Stimulated activated naive CD4-positive, alpha-beta T cell (primary cell): ENCODE measurements around the gene ITSN1.
"Not testable (repeated sequence)": the region's sequence is repeated elsewhere in the genome, so short reads cannot be mapped to it uniquely, and the experiment has no call there.

ENCODE experiments used
- DNase-seq, 6 experiments: peaks; one replicate each; lab custom pipeline; 2025; lab: John Stamatoyannopoulos, UW

Gene ITSN1

DNA sequence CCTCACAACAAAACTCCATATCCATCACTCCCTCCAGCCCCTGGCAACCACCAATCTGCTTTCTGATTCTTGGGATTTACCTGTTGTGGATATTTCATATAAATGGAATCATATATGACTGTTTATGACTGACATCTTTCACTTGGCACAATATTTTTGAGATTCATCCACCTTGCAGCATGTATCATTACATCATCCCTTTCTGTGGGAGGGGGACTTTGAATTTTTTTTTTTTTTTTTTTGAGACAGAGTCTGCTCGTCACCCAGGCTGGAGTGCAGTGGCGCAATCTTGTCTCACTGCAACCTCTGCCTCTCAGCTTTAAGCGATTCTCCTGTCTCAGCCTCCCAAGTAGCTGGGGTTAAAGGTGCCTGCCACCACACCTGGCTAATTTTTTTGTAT lies 128.2 kb downstream of the ITSN1 start:
- DNase-seq = no peak

DNA sequence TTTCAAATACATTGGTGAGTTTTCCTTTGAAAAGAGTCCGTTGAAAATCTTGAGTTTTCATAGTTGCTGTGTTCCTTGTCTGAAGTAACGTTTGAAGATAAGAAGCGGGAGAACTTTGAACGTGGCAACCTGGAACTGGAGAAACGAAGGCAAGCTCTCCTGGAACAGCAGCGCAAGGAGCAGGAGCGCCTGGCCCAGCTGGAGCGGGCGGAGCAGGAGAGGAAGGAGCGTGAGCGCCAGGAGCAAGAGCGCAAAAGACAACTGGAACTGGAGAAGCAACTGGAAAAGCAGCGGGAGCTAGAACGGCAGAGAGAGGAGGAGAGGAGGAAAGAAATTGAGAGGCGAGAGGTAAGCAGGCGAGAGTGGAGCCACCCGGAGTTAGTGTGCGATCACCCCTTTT lies 129.7 kb downstream of the ITSN1 start:
- DNase-seq = no peak

DNA sequence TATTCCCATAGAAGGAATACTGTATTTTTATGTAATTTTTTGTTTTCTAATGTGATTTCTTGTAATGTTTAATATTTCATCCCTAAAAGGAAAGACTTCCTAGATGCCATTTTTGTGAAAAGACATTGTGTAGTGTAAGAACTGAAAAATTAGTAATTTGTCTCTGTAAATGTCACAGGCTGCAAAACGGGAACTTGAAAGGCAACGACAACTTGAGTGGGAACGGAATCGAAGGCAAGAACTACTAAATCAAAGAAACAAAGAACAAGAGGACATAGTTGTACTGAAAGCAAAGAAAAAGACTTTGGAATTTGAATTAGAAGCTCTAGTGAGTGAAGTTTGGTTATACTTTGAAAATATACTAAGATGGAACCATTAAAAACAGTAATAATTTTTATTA lies 132.2 kb downstream of the ITSN1 start:
- DNase-seq = no peak

DNA sequence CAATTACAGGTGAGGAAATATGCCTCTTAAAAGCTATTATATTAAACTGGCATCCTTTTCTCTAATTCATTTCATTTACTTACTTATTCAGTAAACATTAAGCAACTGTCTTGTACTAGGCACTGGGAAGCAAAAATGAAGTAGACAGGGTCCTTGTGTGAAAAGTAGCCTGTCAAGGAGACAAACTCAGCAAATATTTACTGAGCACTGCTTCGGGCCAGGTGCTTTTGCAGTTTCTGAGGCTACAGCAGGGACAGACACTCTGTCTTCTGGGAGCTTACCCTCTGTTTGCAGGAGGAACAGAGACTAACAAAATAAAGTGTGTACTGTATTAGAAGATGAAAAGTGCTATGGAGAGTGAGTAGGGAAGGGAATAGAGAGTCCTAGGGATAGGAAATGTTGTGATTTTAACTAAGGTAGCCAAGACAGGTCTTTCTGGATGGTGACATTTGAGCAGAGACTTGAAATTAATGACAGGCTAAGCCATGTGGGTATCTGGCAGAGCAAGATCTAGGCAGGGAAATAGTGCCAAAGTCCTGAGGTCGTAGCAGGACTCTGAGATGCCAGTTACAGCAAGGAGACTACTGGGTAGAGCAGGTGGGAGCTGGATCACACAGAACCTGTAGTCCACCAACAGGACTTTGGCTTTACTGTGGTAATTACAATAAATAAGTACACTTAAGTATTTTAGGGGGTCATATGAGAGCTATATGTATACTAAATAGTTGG lies 133.0 kb downstream of the ITSN1 start:
- DNase-seq = no peak

DNA sequence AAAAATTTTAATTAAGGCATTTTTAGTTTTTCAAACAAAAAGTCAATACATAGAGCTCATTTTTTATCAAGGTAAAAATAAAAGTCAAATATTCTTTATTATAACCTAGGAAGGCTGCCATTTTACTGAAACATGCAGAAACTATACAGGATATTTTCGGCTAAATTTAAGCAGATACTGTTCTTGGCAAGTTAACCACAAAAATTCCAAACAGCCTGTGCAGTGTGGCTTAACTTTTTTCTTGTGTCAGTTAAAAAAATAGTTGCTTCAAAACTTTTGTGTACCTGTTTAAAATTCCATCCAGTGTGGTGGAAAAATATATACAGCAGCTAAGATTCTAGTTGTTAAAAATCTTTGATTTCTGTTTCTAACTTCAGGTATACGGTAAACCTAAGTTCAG lies 138.3 kb downstream of the ITSN1 start:
- no peak for DNase-seq

DNA sequence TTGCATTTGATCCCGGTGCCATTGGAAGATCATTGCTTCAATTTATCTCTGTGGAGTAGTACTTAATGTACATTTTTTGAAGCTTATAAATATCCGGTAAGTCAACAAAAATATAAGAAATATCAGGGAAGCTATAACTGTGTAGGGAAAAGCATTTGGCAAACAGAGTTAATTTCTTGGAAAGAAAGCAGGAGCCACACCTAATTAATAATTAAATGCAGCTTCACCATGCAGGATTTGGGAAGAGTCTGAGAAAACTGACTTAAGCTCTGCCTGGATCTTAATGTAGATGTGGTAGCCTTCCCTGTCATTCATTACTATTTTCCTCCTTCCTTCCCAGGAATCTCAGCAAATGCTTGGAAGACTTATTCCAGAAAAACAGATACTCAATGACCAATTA lies 138.8 kb downstream of the ITSN1 start:
- no peak for DNase-seq

DNA sequence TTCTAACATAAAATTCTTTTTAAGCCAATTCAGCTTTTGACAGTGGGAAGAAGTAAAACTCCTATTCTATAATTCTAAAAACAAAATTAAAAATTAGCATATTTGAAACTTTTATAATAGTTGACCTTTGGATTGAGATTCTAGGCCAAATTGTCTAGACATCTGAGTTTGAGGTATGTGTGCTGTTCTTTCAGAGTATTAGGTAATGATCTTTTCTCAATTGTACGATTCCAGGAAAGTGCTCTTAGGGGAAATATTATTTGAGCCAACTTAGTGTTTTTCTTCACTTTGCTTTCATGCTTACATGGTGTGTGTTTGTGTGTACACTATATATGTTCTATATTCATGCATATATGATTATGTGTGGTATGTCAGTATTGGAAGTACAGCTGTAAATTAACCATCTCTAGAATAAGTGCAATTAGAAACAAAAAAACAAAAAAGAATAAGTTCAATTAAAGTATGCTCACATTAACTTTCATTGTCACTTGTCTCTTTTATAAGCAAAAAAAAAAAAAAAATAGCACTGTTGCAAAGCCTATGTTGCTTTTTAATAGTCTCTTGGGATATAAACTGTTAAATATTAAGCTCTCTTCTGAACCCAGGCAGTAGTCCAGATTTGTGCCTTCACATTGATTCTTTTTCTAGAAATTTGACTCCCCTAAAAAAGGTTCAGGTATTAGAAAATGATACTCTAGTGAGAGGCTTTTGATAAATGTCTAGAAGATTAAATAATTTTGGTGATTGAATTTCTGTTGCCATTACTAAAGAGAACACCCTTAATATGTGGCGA lies 141.1 kb downstream of the ITSN1 start:
- no peak for DNase-seq

DNA sequence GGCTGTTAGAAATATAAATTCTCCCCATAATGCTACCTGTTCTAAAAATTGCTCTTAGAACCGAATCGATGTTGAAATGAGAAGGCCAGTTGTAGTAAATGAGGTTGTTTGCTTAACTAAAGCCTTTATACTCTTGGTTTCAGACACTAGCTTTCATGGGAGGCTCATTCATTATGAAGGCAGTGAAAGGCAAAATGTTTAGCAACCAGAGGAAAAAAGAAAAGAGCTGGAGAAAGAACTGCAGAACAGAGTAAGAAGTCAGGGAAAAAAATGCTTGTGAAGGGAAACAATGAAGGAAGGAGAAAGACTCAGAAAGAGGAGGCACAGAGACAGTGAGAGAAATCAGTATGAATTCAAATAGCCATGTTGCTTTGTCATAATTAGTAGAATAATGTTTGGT lies 145.1 kb downstream of the ITSN1 start:
- DNase-seq = no peak

DNA sequence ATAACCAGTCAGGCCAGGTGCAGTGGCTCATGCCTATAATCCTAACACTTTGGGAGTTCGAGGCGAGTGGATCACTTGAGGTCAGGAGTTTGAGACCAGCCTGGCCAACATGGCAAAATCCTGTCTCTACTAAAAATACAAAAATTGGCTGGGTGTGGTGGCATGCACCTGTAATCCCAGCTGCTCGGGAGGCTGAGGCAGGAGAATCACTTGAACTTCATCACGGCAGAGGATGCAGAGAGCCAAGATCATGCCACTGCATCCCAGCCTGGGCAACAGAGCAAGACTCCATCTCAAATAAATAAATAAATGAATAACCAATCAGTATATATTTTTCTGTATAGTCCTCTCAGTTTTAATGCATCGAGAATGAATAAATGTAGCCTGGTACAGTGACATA lies 146.1 kb downstream of the ITSN1 start:
- not testable (repeated sequence) for DNase-seq

DNA sequence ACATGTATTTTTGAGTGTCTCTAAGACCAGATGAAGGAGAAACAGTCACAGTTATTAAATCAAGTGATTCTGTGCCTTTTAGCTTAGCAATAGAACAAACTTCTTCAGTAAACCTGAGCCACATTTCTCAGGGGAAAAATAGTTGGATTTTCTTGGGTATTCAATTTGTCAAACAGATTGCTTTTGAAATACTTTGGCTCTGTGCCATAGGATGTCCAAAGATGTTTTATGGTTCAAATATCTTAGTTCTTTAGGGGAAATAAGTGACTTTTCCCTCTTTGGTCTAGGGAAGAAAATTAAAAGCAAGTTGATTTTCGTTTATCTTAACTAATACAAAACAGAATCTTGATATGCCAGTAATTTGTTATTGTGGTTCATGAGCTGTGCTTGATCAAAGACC lies 147.4 kb downstream of the ITSN1 start:
- no peak for DNase-seq

DNA sequence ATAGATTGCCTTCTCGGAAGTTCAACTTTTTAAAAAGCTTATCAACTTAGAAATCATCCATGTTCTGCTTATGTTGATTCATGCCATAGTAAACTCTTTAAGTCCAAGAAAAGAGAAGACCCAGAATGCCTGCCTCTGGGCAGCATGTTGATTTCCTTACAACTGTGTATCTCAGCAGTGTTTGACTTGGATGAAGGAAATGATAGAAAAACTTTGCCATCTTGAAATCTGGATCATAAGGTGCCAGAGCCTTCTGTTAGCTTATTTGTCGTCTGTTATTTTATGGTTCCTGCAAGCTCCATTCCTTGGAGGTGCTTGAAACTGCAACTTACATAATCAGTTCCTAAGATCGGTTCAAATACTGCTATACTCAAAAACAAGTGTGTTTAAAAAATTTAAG lies 148.8 kb downstream of the ITSN1 start:
- no peak for DNase-seq

DNA sequence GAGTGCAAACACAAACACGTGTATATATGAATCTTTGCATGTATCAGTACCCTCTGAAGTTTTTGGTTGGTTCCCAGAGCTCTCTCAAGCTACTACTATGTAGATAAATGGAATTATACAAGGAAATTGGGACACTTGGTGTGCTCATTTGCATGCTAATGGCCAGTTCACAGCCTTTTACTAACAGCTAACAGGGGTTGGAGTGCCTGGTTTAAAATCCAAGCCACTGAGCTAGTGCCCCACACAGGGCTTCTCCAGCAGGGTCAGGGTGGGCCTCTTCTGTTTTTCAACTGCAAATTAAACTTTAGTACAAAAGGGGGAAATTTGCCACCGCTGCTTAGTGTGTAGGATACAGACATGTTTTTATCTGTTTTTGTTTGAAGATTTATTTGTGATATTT lies 152.3 kb downstream of the ITSN1 start:
- DNase-seq = no peak

DNA sequence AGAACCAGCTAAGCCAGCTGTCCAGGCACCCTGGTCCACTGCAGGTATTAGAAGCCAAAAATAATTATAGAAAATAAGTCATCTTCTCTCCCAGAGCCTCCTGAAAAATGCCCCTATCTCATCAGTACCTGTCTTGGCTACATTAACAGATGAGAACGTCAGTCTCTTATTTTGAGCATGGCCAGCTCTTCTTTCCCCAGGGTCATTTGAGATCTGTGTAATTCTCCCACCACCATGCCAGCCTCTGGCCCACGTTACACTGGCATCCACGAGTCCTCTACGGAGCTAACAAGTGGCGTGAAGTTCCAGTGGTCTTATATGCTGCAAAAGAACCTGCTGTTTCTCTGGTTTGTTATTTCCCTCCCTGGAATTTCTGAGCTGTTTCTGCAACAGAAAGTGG lies 155.3 kb downstream of the ITSN1 start:
- DNase-seq = no peak

DNA sequence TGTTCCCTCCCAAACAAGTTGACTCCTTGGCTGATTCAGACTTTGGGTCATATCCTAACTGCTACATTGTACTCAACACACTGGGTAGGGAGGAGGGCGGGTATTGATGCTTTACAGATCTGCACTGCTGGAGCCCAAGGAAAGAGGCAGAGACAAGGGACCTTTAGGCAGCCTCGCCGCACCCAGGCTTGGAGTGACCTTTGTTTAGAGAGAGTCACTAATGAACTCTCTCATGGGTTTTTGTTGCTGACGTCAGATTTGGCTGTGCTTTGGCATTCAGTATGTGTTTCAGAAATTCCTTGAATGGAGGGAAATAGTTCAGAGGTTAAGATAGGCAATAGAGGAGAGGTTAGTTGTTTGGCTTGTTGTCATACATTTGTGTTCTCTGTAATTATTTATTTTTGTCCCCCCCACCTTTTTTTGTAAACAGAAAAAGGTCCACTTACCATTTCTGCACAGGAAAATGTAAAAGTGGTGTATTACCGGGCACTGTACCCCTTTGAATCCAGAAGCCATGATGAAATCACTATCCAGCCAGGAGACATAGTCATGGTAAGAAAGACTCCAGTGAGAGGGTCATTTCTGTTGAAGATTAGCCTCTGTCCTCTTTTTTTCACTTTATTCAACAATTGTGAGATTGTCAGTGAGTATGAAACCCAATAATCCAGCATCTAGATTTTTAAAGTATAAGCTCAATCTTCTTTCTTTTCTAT lies 157.2 kb downstream of the ITSN1 start:
- no peak for DNase-seq

DNA sequence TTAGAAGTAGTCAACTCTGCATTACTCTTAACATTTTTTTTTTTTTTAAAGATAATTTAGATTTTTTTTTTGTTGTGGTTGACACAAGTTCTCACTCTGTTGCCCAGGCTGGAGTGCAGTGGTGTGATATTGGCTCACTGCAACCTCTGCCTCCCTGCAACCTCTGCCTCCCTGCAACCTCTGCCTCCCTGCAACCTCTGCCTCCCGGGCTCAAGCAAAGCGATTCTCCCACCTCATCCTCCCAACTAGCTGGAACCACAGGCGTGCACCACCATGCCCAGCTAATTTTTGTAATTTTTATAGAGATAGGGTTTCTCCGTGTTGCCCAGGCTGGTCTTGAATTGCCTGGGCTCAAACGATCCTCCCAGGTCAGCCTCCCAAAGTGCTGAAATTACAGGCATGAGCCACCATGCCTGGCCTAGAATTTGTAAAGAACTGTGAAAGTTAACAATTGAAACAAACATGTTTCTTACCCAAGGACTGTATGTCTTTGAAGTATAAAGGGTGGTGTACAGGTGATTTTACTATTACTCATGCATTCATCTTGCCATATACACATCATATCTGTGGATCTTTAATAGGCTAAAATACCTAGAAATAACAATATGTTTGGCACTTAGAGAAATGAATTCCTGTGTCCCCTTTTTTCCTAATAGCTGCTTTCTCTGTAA lies 158.6 kb downstream of the ITSN1 start:
- DNase-seq = no peak

DNA sequence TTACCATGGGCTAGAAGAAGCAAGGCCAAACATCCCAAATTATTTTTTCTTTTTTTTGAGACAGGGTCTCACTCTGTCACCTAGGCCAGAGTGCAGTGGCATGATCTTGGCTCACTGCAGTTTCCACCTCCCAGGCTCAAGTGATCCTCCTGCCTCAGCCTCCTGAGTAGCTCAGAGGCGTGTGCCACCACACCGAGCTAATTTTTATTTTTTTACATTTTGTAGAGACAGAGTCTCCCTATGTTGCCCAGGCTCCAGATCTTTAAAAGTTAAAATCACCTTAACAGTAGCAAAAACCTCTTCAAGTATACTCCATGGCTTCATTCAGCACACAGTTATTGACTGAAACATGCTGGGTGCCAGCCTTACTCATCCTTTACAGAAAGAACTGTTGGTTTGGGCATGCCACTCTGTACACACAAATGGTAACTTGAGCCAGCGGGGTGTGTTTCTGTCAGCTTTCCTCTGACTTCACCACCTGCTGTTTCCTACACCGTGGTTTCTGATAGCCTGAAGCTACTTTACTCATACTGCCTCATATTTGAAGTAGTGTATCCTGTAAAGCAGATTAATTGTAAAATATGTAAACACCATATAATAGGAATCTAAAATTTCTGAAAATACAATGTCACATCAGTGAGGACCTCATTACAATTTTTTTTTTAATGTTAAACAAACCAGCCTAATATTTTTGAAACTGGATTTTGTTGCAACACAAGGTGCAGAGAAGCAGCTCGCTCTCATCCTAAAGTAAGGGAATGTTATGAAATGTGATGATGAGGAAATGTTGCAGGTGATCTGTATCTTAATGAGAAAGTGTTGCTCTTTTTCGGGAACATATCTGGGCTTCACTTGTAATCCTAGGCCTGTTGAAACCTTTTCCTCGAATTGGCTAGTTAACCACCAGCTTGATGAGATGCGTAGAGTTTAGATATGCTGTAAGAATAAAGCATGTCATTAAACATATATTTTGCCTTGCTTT lies 159.4 kb downstream of the ITSN1 start:
- DNase-seq = no peak

DNA sequence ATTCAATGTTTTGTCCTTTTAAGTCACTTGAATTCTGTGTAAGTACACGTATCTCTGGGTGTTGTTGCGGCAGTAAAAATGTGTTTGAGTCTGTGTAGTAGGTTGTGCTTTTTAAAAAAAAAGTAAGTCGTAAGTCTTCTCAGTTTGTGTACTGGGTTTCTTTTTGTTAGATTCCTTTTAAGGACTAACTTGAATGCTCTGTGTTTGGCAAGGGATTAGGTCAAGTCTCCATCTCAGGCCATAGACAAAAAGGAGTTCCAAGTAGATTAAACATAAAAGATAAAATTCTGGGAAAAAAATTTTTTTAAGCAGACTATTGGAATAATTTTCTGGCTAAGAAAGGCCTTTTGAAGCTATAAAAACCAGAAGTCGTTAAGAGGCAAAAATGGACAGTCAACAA lies 160.2 kb downstream of the ITSN1 start:
- no peak for DNase-seq

DNA sequence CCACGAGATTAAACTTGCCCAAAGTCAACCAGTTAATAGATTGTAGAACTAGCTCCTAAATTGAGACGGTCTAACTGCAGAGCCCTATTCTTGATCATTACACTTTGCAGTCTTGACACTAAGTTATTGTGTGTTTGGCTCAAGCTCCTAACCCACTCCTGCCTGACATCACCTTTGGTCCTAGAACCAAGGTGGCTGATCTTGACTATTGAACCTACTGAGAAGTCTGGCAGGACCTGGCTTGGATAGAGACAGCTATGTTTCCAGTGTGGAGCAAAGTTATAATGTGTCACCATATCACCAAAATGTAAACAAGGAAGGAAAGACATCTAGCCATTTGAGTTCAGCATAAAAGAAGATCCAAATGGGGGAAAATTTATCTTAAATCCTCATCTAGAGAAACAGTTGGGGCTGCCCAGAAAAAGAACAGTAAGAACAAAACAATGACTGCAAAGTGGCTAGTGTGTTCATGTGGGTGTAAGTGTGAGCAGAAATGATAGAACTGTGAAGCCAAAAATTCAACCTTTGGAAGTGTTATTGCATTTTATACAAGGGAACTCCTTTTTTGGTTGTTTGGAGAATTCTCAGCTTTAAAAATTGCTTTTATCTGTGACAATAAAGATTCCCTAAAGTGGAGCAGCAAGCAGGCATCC lies 166.5 kb downstream of the ITSN1 start:
- no peak for DNase-seq

DNA sequence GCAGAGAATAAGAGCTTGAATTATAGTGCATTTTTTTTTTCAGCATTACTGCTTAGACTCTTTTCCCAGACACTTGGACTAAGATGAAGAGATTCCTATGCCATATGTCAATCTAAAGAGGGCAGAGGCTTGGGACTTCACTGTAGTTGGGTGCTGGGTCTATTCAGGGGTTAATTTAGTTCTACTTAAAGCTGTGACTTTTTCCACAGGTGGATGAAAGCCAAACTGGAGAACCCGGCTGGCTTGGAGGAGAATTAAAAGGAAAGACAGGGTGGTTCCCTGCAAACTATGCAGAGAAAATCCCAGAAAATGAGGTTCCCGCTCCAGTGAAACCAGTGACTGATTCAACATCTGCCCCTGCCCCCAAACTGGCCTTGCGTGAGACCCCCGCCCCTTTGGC lies 168.5 kb downstream of the ITSN1 start:
- no peak for DNase-seq

DNA sequence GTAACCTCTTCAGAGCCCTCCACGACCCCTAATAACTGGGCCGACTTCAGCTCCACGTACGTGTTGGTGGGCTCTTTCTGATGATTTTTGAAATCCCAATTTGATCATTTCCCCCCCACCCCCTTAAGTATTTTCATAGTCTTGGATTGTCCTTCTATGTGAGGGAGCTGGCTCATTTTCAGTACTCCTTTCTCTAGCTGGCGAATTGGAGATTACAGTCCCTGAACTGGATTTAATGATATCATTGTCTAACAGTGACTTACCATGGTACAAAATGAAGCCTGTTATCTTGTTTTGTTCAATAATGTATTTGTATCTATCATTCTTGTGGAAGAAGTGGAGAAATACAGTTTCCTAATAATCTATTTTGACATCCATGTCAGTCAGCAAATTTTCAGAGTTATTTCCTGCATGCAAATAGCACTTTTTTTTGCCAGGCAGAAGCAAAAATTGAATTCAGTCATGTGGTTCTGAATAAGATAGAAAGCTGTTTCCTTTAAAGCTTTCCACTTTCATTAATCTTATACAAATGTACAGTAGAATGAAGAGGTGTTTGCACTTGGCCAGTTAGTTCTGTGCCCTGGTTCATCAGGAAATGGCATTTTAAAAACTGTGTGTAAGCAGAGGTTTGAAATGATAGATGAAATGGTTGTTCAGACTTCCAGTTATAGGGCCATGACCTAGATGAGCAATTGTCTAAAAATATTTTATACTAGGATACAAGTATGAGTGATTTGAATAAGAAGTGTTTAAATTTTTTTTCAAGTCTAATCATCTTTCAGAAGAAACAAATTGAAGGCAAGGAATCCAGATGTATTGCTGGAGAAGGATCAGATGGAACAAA lies 169.1 kb downstream of the ITSN1 start:
- no peak for DNase-seq
